Neutrophil (primary cell): ENCODE data around the gene ASPRV1.

ENCODE experiments used
- H3K27ac ChIP-seq: fragments of 200-600 bp; sonication (generic); 2 replicates; pipeline ENCODE4 v1.5.1; 2016; ENCODE audit warnings: mild to moderate bottlenecking, moderate library complexity
- H3K27me3 ChIP-seq: fragments of 200-600 bp; sonication (generic); 2 replicates; pipeline ENCODE4 v1.6.0; 2016; ENCODE audit warnings: mild to moderate bottlenecking
- H3K36me3 ChIP-seq: fragments of 200-600 bp; sonication (generic); 2 replicates; pipeline ENCODE4 v1.5.1; 2017
- H3K4me1 ChIP-seq, 2 experiments: fragments of 200-600 bp in 1 of 2; sonication (generic) in 1 of 2; 1 replicate in 1 of 2; 2 replicates in 1 of 2; pipeline versions ENCODE4 v1.5.1 to v1.6.1; 2013 to 2016; ENCODE audit warnings: low read depth in 1 of 2, low read length in 1 of 2, mild to moderate bottlenecking in 1 of 2, moderate library complexity in 1 of 2; ENCODE audit not compliant: control insufficient read depth in 1 of 2, insufficient read depth in 1 of 2
- H3K4me3 ChIP-seq, 2 experiments: fragments of 200-600 bp in 1 of 2; sonication (generic) in 1 of 2; 1 replicate in 1 of 2; 2 replicates in 1 of 2; pipeline ENCODE4 v1.5.1; 2013 to 2016; ENCODE audit warnings: low read depth in 1 of 2, low read length in 1 of 2, mild to moderate bottlenecking in 1 of 2, moderate library complexity in 1 of 2
- H3K9me3 ChIP-seq: fragments of 200-600 bp; sonication (generic); 2 replicates; pipeline ENCODE4 v1.5.1; 2016
- TF ChIP-seq, protein P1 (sequence below): fragments of 200-600 bp; sonication (generic); IDR thresholded peaks from 2 replicates; pipeline ENCODE4 v1.5.1; 2016; ENCODE audit warnings: antibody characterized with exemption

Gene ASPRV1

GRCh38 chr2:69965756-69966445 lies 4.5 kb upstream of the ASPRV1 start:
- H3K4me1 ChIP-seq: peaks cover 22 to 24% of the 10 kb centered on the region in 2 experiments
- H3K27me3 ChIP-seq: no peaks in the 10 kb centered on the region
- TF ChIP-seq, protein P1, sequence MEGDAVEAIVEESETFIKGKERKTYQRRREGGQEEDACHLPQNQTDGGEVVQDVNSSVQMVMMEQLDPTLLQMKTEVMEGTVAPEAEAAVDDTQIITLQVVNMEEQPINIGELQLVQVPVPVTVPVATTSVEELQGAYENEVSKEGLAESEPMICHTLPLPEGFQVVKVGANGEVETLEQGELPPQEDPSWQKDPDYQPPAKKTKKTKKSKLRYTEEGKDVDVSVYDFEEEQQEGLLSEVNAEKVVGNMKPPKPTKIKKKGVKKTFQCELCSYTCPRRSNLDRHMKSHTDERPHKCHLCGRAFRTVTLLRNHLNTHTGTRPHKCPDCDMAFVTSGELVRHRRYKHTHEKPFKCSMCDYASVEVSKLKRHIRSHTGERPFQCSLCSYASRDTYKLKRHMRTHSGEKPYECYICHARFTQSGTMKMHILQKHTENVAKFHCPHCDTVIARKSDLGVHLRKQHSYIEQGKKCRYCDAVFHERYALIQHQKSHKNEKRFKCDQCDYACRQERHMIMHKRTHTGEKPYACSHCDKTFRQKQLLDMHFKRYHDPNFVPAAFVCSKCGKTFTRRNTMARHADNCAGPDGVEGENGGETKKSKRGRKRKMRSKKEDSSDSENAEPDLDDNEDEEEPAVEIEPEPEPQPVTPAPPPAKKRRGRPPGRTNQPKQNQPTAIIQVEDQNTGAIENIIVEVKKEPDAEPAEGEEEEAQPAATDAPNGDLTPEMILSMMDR: no peak
- no peaks in the 10 kb centered on the region for H3K9me3 ChIP-seq
- no peak overlapping the region for H3K4me3 ChIP-seq
- H3K27ac ChIP-seq: peak overlapping the region; percentile 5
- no peaks in the 10 kb centered on the region for H3K36me3 ChIP-seq

DNA sequence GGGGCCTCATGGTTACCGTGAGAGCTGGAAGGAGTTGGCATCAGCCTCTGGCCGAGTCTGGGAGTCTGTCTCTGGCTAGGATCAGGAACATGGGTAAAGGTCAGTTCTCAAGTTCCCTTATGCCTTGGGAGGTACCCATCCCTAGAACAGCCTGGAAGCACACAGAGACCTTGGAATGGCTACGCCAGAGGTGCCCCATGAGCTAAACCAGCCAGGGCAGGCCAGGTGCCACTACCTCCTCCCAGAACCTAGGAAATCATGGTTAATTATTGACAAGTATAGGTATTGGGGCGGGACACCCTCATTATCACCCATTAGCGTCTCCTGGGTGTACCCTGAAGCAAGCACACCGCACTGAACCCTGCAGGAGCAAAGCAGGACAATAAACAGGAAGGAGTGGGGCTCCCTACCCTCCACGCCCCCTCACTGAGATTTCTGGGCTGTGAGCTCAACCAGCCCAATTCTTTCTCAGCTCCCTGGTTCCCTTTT lies 3.0 kb upstream of the ASPRV1 start:
- TF ChIP-seq, protein P1: no peak

GRCh38 chr2:69962986-69963730 lies 1.7 kb upstream of the ASPRV1 start:
- no peaks in the 10 kb centered on the region for H3K9me3 ChIP-seq
- no peak overlapping the region for H3K4me3 ChIP-seq
- TF ChIP-seq, protein P1: no peak
- no peaks in the 10 kb centered on the region for H3K27me3 ChIP-seq
- H3K36me3 ChIP-seq: no peaks in the 10 kb centered on the region
- H3K27ac ChIP-seq: peak overlapping the region; percentile 67
- peaks cover 28 to 36% of the 10 kb centered on the region in 2 experiments for H3K4me1 ChIP-seq

More for the DNA sequence above, 3.0 kb upstream of the ASPRV1 start:
- Histone ChIP-seq H3K4me1 (peaks cover 27 to 33% of the 10 kb centered on the region in 2 experiments), H3K9me3 (no peaks in the 10 kb centered on the region), H3K36me3 (no peaks in the 10 kb centered on the region), H3K27ac (peak overlapping the region; percentile 56), H3K4me3 (no peak overlapping the region), H3K27me3 (no peaks in the 10 kb centered on the region)

DNA sequence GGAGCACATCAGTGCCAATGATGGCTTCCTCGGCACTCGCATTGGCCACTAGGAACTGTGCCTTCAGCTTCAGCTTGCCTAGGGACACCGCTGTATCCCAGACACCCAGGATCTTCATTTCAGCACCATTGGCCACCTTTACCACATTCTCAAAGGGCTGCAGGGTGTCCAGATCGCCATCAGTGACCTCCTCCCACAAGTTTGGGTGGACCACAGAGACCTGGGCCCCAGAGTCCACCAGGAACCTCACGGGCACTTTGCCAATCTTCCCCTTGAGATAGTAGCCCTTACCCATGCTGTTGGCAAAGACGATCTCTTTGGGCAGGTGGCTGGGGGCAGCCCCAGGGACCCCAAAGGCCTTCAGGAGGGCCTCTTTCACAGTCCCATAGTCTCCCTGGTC lies 610 bp downstream of the ASPRV1 start:
- peaks cover 51 to 60% of the 10 kb centered on the region in 2 experiments for H3K4me1 ChIP-seq
- no peaks in the 10 kb centered on the region for H3K9me3 ChIP-seq
- TF ChIP-seq, protein P1: no peak
- H3K27me3 ChIP-seq: no peaks in the 10 kb centered on the region
- no peak overlapping the region for H3K4me3 ChIP-seq
- H3K36me3 ChIP-seq: no peaks in the 10 kb centered on the region
- H3K27ac ChIP-seq: peak overlapping the region; percentile 67

DNA sequence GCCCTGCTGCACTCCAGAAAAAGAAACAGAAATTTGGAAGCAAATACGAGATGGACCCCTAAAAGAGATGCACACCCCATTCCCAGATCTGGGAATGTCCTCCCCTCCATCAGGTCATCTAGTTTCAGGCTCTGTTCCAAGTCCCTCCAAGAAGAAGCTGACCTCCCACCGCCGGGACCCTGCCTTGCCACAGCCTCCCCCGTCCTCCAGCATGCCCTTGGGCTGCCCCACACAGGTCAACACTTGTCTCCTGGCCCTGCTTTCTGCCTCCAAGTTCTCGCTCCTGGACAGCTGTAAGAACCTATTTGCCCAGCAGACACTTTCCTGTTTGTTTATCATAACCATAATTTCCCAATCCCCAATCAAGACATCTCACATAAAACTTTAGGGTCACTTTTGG lies 2.0 kb downstream of the ASPRV1 start:
- Histone ChIP-seq H3K36me3 (no peaks in the 10 kb centered on the region), H3K9me3 (no peaks in the 10 kb centered on the region), H3K27ac (peak overlapping the region; percentile 15), H3K27me3 (no peaks in the 10 kb centered on the region), H3K4me3 (no peak overlapping the region), H3K4me1 (peaks cover 65 to 74% of the 10 kb centered on the region in 2 experiments)
- TF ChIP-seq, protein P1: no peak
